Hematopoietic multipotent progenitor cell treated with erythropoietin and hydrocortisone succinate and interleukin-3 and kit ligand, for 8 days (in vitro differentiated cells): ENCODE measurements around the gene SIRPG.
"Not testable (repeated sequence)": the region's sequence is repeated elsewhere in the genome, so short reads cannot be mapped to it uniquely, and the experiment has no call there.

Experiments
- DNase-seq: peaks from one replicate; pipeline ENCODE4 v3.0.0-alpha.2; 2015

Gene SIRPG

DNA sequence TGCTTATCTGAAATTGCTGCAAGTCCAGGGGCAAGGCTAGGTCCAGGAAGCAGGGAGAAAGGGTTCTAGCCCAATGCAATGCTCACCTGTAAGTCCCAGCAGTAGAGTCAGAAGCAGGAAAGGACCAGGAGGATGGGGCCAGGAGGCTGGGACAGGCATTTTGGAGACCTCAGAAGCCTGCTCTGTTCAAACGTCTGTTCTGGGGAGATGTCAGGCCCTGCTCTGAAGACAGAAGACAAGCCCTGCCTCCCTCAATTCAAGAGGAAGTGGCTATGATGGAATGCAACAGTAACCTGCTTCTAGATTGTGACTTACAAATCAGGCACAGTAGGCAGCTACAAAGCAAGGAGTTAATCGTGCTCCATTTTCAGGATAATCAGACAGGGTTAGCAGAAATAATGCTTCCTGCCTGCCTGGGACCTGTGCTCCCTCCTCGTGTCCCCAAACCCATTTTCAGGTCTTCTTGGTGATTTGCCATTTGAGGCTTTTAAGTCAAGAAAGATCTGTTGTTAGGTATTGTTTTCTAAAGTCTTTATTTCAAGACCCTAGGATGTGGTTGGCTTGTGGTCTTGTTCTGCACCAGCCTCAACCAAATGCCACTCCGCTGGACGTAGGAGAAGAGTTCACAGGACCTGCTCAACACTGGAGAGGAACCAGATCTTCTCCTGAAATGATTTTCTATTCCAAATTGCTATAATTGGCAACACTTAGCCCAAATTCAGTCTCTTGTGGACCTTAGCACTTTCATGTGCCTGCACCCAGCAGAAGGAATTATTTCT, at the start of gene SIRPG:
SIRPG (minus strand) TSS at position 224 of the 779 bp plus-strand sequence; CDS start at position 159, 65 bp downstream.
- no peak for DNase-seq

DNA sequence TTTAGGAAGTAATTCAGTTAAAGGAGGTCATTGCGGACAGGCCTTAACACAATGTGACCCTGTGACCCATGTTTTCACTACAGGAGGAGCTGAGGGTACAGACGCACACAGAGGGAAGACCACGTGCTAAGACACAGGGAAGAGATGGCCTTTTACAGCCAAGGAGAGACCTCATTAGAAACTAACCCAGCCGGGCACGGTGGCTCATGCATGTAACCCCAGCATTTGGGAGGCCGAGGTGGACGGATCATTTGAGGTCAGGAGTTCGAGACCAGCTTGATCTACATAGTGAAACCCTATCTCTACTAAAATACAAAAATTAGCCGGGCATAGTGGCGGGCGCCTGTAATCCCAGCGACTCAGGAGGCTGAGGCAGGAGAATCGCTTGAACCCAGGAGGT, 49.3 kb upstream of the SIRPG start:
- DNase-seq: not testable (repeated sequence)

DNA sequence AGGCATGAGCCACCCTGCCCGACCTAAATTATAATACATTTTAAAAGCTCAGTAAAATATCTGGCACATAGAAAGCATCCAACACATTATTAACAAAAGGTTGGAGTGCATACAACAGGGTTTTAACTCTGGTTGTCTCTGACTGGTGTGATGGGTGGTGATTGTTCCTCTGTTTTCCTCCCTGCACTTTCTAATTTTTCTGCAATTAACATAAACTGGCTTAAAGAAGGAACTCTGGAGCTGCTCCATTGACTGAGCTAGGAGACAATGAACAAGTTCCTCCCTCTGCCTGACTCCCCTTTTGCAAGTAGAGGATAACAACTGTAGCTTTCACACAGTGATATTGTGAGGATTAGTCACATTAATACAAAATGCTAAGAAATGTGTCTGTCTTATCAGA, 48.5 kb upstream of the SIRPG start:
- peak; percentile 25 for DNase-seq

DNA sequence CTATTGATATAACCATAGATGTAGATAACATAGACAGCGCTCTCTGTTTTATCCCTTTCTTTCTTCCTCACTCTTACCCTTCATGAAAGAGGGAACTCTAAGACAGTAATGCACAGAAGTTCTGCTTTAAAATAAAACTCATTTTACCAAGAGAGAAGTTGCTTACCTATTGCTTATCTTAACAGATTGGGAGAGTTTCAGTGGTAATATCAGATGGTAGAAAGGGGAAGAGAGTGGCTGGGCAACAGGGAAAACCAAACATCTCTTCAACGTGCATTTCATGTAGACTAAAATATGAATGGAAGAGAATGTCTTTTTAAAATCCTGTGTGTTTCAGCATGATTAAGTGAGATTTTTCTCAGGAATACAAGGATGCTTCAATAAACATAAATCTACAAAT, 45.3 kb upstream of the SIRPG start:
- DNase-seq: no peak

DNA sequence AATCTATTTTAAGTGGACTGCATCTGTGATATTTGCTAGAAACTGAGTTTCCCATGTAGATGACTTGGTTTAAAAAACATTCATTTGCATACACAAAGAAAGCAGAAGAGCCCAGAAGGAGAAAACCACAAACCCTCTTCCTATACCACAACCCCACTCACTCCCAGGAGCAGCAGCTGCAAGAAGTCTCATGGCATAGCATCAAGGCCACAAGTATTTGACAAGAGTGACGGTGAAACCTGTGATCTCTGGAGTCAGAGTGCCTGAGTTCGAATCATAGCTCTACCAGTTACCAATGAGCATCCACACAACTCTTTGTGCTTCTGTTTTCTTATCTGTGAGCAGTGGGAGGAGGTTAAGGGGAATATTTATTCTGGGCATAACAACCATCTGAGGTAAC, 44.7 kb upstream of the SIRPG start:
- DNase-seq: peak; percentile 65

DNA sequence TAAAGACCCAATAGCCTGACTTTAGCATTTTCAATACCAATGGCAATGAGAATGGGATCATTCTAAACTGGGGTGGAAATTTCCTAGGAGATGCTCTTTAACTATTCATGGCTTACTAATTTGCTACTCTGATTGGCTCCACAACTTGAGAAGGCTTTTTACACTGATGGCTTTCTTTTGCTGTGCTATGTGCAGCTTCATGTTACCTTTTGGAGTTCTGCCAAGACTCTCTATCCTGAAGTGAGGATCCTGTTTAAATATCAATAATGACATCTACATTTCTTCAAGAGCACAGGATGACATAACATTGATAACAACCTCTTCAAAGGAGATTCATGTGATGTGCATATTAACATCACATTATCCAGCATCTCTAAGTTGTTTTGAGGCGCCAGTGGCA, 43.4 kb upstream of the SIRPG start:
- no peak for DNase-seq

DNA sequence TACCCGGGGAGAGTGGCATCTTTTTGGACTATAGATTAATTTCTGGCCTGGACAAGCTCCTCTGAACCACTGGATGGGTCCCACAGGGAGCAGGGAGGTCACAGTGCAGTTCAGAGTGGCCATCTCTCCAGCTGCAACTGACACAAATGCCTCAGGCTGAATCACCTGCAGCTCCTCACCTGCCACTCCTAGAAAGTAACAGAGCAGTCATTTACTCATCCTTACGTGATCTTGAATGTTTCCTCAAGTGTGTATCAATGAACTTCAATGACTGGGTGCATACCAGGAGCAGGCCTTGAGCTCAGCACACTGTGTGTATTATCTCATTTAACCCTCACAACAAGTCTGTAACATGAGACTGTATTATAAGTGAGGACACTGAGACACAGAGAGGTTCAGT, 40.0 kb upstream of the SIRPG start:
- no peak for DNase-seq

DNA sequence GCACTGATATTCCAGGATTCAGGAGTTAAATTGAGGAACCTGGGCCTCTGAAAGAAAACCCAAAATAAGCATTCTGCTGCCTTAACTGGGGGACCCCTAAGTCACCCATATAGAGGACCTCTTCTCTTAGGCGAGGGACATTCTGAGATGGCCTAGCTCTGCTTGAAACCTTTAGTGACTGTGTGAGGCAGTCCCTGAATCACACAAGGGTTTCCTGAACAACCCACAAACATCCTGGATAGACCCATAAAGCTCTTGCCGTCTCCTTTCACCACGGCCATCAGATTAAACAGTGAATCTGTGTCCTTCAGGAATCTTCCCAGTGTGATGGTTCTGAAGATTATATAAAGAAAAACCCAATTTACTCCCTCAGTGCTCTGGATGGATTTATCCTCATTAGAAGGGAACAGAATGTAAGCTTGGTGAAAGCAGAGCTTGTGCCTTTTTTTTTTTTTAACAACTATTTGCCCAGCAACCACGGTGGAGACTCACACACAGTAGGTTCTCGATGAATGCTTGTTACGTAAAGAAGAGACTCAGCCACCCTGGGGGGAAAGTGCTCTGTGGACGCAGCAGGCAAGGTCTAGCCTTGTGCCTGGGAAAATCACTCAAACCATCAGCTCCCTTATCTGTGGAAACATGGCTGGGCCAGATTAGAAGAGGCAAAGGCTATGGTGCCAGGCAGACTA, 39.1 kb upstream of the SIRPG start:
- DNase-seq: peak; percentile 16

DNA sequence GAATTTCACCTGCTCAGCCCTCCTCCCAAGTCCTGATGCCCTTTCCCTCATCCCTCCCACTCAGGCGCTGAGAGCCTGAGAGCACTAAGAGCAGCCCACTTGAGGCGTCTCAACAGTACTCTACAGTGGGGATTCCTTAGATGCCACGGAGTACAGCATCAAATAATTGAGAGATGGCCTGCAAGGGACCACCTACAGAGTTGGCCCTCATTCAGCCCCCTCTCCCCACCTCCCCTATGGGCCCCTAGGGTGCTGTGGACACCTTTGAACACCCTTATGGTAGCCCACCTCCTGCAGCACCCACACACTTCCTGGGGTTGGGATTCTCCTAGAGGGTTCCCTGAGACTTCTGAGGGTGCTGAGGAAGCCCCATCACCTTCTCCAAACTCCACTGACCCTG, 37.1 kb upstream of the SIRPG start:
- DNase-seq: no peak

DNA sequence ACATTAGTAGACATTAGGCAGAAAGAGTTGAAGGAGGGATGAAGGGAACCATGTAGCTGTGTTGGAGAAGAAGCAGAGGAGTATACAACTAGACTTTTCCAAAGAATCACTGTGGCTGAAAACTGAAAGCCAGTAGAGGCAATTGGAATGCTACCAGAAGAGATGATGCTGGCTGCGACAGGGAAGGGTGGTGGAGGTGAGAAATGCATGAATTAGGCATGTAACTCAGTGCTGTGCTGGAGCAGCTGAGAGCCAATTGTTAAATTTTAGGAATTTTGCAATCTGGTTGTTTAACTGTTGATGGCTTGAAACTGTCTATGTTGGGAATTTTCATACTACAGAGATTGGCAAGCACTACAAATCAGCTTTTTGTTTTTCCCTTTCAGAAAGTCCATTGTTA, 35.8 kb upstream of the SIRPG start:
- DNase-seq: no peak

DNA sequence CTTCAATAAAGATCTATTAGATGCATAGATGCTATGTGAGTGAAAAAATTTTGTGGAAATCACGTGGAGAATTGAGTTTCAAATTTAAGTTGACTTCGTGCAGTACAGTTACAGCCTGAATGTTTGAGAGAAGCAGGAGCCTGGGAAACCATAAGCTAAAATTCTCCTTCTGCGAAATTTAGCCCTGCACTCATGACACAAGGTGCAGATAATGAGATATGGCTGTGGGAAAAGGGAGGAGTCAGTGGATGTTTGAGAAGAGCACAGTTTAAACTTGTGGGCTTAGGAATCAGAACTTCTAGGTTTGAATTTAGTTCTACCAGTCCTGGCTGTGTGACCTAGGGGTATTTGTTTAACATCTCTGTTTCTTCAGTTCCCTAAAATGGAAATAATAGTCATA, 32.1 kb upstream of the SIRPG start:
- peak; percentile 56 for DNase-seq

DNA sequence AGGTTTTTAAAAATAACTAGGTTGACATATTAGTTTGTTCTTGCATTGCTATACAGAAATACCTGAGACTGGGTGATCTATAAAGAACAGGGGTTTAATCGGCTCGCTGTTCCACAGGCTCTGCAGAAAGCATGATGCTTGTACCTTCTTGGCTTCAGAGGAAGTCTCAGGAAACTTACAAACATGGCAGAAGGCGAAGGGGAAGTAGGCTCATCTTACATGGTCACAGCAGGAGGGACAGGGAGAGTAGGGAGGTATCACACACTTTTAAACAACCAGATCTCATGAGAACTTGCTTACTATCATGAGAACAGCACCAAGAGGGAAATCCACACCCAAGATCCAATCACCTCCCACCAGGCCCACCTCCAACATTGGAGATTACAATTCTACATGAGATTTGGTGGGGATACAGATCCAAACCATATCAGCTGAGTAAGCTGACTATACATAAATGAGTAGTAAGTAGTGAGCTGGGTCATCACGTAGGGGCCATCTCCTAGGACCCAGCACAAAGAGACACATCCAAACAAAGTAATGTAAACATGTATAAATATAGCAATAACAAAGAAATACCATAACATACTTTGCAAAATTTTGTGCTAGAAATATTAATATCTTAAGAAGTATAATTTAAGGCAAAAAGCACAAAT, 31.4 kb upstream of the SIRPG start:
- no peak for DNase-seq

DNA sequence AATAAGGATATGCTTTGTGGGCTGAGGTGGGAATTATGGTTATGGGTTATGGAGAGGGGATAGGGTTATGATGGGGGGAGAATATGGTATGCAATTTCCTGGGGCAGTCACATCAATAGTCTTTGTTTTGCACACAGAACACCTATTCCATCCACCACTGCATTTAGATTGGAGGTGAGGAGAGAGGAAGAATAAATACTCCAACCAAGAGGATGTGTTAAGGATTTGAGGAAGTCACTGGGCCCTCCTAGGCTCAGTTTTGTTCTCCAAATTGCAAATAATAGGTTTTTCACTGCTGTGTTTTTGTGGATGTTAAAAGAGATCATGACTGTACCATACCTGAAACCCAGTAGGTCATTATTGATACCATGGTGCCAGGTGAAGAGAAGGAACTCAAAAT, 29.5 kb upstream of the SIRPG start:
- DNase-seq: no peak

DNA sequence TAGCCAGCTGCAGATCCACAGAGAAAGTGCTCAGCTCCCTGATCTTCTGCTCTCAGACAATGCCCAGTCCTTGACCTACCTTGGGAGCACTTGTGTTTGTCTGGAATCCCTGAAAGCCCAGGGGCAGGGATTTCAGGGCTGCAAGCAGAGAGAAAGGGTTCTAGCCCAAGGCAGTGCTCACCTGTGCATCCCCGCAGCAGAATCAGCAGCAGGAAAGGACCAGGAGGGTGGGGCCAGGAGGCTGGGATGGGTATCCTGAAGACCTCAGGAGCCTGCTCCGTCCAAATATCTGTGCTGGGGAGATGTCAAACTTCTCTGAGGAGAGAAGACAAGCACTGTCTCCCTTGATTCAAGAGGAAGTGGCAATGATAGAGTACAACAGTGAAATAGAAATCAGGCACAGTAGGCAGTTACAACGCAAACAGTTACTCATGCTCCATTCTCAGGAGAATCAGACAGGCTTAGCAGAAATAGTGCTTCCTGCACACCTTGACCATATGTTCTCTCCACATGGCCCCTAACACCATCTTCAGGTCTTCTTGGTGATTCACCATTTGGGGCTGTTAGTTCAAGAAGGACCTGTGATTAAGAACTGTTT, 28.7 kb upstream of the SIRPG start:
- DNase-seq: peak; percentile 15

DNA sequence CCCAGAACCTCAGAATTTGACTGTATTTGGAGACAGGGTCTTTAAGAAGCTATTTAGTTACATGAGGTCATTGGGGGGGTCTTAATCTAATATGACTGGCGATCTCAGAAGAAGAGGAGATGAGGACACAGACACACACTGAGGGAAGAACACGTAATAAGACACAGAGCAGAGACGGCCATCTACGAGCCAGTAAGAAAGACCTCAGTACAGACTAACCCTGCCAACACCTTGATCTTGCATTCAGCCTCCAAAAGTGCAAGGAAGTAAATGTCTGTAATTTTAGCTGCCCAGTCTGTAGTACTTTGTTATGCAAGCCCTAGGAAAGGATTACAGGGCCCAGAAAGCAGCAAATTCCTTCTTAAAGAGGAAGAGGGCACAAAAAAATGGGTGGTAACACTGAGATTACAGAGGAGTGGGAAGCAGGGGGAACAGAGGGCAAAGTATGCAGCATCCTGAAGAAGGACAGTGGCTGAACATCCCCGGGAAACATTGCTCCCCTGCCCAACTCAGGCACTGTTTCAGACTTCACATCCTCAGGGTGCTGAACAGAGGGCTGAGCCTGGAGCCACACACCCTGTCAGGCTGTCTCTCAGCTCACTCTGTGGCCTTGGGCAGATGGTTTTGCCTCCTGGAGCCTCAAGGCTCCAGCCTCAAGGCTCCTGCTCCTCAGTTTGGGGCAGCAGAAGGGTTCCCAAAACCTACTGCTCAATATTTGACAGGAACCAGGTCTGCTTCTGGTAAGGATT, 27.9 kb upstream of the SIRPG start:
- no peak for DNase-seq

DNA sequence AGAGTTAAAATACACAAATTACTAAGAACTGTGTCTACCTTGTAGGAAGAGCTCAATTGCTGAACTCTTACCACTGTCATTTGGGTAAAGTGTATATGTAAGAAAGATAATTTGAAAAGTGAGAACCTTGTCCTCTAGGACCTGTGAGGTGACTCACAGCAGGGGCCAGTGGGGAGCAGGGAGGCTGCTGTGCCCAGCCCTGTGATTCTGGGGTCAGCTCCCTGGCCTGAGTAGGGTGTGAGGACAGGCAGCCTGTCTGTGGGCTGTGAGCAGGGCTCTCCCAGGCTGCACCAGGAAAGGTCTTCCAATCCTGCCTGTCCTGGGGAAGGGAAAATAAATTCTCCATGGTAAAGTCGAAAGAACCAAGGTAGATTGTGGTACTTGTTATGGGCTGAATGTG, 27.3 kb upstream of the SIRPG start:
- no peak for DNase-seq

DNA sequence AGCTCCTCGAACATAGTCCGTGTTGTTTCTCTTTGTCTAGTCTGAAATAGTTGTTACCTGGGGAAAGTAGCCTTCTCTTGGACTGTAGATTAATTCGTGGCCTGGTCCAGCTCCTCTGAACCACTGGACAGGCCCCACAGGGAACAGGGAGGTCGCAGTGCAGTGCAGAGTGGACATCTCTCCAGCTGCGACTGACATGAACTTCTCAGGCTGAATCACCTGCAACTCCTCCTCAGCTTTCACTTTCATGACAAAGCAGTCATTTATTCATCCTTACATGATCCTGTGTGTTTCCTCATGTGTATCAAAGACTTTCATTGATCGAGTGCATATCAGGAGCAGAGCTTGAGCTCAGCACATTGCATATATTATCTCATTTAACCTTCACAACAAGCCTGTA, 19.1 kb upstream of the SIRPG start:
- DNase-seq: no peak

DNA sequence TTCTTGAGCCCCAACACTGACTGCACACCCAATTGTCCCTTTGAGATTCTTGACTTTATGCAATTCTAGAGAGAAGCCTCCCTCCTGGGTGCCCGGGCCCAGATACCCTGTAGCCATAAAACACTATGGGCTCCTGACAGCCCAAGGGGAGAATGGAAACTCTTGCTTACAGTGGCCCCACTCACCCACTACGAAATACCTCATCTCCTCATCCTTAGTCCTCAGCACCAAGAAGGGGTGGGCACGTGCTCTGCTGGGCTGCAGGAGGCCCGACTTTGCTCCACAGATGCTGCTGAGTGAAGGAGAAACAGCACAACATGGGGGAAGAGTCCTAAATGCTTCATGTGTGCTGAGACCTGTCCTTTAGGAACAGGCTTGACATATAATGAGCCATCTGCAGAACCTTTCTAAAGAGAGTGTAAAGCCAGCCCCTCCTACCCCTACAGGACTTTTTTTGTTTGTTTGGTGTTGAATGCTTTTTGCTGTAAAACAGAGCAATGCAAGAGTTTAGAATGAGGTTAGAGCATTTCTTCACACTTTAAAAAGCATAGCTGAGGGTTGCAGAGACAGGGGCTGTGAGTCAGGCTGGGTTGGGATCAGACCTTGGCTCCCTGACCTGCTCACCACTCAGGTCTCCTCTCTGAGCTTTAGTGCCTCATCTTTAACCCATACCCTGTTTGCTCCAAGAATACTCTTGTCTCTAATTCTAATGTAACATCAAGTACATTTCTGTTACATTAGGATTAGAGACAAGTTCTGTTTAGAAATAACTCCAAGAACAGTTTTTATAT, 17.6 kb upstream of the SIRPG start:
- no peak for DNase-seq

DNA sequence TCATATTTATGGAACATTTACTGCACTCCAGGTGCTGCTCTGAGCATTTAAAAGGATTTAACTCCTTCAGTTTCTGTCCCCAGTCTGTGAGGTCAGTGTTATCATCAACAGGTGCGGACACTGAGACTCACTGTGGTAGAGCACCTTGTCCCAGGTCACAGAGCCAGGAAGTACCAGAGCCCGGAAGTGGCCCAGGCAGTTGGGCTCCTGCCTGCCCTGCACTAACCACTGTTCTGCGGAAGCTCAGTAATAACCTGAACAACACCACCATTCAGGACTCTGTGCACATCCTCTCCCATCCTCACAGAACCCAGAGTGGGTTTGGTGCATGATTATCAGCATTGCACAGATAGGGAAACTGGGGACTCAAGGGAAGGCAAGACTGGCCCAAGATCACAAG, 16.8 kb upstream of the SIRPG start:
- no peak for DNase-seq

DNA sequence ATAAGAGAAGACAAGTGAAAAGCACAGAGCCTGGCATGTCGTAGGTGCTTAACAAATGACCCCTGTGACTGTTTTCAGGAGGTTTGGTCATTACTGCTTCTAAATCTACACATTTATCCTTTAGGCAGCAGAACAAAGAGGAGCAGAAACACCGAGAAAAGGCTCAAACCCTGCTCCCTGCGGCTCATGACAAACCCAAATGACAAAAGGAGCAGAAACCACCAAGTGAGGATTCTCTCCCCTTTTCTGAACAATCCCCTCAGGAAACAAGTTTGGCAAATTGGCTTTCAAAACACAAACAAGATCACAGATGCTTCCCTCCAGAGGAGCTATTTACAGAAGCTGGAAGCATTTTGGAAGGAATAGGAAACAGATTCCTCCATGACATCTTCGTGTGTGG, 15.8 kb upstream of the SIRPG start:
- DNase-seq: no peak

DNA sequence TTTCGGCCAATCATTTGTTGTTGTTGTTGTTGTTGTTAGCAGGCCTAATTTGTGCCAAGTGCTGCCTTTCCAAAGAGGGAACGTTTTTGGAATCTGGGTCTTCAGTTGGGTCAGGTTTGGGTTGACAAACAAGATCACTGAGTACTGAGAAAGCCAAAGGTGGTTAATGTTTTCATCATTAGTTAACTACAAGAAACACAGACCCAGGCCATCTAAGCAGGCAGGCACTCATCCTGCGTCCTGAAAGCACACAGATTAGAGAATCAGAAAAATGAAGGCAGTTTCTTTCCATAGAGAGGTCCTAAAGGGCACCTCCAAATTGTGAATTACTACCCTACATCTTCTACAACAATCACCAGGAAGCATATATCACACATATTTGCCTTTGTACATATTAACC, 15.1 kb upstream of the SIRPG start:
- no peak for DNase-seq
